NCI-H1436 (cell line): Measurements from ENCODE around the gene NABP1.

ENCODE experiments used
- DNase-seq: peaks from one replicate; lab custom pipeline; 2025; lab: John Stamatoyannopoulos, UW

Gene NABP1

GRCh38 chr2:191710411-191710900 is 32.5 kb downstream of the NABP1 start:
- DNase-seq: no peak

GRCh38 chr2:191711621-191712020 is 33.7 kb downstream of the NABP1 start:
- DNase-seq: no peak

DNA sequence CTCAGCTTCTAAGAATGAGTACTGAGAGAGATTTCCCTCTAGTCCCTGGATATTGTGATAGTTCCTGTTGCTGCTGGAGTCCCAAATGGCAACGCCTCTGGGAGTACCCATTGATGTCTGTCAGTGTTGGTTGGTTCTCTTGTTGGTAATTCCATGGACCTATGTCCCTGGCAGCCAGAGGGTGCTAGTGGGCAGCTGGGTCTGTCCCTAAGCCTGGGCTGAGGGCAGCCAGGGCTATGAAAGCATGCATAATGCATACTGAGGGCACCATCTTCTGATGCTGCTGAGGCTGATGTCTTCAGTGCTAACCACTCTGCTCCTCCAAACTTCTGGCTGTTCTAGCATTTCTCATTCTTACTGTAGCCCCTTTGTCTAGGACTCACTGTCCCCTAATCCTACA is 35.9 kb downstream of the NABP1 start:
- no peak for DNase-seq

DNA sequence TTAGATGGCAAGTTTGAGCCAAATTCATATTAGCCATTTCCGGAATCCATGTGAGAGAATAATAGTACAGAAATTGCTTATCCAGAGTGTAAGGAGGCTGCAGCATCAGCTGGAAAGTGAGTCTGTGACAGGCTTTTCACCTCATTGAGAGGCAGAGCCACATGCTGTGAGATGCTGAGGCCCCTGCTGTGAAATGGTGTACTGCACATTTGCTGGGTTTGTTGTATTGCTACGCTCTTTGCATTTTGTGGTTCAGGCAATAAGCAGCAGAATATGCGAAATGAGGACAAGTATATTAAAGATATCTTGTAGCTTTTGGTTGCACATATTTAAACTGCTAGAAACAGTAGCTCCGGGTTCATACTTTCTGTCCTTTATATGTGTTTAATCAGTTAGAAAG is 37.0 kb downstream of the NABP1 start:
- no peak for DNase-seq

DNA sequence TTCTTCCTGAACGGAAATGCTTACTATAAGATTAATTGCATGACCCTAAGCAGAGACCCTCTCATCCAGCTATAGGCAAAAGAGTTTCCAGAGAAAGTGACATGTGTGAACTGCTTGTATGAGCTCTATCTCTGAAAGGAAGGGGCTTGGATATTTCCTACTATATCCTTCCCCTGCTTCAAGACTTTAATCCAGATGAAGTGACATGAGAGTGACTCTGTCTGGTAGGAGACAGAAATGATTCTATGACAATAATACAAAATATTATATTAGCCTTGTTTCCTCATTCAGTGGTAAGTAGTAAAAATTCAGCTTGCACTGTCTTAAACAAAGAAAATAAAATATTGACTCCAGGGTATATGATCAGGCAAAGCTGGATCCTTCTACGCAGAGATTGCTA is 37.5 kb downstream of the NABP1 start:
- no peak for DNase-seq

DNA sequence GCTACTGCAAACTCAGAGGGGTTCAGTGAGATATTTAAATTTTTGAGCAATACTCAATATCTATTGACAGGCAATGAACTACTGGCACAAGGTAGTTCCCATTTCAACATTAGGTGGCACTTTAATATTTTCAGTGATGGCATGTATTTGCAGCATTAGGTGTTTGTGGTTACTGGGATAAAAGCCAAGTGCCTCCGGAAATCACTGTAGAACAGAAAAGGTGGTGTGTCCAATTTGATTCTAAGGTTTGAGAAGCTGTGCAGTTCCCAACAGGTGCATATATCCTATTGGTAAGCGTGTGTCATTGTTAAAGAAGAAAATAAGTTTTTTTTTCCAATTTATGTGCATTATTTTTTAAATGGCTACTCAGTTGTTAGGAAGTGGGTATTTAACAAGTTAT is 41.3 kb downstream of the NABP1 start:
- no peak for DNase-seq

GRCh38 chr2:191719938-191720337 is 42.0 kb downstream of the NABP1 start:
- DNase-seq: no peak

GRCh38 chr2:191721331-191721730 is 43.4 kb downstream of the NABP1 start:
- DNase-seq: no peak

DNA sequence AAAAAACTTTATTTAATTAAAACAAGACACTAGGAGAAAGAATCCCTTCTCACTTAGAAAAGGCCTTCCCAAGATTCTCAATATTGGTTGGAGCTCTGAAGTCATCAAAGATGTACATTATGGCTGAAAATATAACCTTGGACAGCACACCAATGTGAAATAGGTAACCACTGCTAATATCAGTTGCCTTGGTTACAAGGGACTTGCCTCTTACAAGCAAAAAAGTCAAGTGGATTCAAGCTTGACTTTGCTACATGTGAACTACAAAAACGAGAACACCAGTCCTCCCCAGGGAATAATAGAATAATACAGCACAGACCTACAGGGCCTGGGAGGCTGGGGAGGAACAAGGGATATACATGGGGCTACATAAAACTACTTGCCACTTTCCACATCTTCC is 46.1 kb downstream of the NABP1 start:
- DNase-seq: no peak

DNA sequence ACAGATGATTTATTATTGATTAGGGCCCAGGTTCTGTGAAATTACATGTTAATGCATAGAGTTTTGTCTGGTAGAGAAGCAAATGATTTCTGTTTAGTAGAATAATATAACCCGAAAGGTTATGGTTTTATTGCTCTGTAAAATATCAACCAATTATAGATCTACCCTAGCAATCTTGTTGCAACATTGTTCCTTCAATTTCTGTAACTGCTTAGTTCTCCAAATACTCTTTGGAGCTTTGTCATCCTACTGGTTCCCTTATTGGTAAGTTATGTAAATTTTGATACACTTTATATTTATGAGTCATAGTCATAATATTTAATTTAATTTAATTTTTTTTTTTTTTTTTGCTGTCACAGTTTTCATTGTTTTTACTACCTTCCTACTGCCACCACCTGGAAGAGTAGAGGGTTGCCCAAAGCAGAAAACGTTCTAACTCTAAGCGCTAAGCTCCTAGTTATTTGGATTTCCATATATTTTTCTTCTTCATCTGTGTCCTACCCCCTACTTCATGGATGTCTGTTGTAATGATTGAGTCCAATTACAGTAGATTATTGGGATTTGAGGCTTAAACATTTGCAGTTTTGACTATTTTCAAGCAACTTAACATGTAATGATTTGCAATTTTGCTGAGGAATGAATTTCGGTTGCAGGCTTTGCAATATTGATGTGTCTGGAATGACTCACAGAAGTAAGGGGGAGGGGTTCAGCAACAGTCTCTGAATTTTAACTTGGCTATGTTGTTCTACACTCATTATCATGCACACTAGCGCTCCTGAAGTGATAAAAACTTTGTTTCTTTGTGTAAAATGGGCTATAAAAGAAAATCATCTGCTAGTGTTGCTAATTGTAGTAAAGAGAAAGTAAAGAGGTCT is 51.1 kb downstream of the NABP1 start:
- DNase-seq: no peak

DNA sequence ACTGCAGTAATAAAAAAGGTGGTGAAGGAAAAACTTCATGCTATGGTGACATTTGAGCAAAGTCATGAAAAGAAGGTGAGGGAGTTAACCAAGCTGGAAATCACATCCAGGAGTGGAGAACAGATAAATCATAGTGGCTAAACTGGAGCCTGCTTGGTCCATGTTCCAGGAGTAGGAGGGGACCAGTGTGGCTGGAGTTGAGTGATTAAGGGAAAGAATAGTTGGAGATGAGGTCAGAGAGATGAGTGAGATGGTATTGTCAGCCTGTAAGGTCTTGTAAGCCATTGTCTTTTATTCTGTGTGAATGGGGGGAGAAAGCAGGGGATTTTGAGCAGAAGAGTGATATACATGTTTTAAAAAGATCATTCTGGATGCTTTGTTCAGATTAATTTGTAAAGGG is 52.3 kb downstream of the NABP1 start:
- no peak for DNase-seq
